ENCODE data around the gene DENND1A. TPM values are rescaled to one million over a fixed set of nuclear protein-coding genes. Genes with fewer than 3 reads are reported as not detected.

DENND1A gene
- total RNA-seq, 1 donor from 2014 or later = 13.9 TPM

DNA sequence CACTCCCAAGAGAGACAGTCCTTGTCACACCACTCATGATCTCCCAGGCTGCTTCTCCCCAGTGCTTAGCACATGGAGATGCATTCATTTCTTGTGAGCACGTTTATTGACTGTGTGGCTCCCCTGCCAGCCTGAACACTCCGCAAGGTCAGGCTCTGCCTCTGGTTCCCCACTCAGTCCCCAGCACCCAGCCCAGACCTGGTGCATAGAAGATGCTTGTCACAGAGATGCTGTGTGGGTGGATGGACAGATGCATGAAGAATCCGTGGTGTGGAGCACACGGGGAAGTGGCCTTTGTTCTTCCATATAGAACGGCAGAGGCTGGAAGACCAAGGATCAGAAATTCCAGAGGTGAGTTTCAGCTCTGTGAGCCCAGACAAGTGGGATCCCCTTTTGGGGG, 587.7 kb downstream of the DENND1A start:
- Mint-ChIP-seq H3K27me3 (ENCODE audit: unreplicated experiment) (peaks cover 3% of the 10 kb centered on the region), H3K36me3 (ENCODE audit: unreplicated experiment) (no peaks in the 10 kb centered on the region), H3K9me3 (ENCODE audit: unreplicated experiment) (no peaks in the 10 kb centered on the region), H3K4me3 (ENCODE audit: unreplicated experiment) (no peak overlapping the region), H3K4me1 (ENCODE audit: low read depth, unreplicated experiment) (peaks cover 4% of the 10 kb centered on the region), H3K27ac (ENCODE audit: unreplicated experiment) (no peak overlapping the region)
- TF ChIP-seq, protein P1, sequence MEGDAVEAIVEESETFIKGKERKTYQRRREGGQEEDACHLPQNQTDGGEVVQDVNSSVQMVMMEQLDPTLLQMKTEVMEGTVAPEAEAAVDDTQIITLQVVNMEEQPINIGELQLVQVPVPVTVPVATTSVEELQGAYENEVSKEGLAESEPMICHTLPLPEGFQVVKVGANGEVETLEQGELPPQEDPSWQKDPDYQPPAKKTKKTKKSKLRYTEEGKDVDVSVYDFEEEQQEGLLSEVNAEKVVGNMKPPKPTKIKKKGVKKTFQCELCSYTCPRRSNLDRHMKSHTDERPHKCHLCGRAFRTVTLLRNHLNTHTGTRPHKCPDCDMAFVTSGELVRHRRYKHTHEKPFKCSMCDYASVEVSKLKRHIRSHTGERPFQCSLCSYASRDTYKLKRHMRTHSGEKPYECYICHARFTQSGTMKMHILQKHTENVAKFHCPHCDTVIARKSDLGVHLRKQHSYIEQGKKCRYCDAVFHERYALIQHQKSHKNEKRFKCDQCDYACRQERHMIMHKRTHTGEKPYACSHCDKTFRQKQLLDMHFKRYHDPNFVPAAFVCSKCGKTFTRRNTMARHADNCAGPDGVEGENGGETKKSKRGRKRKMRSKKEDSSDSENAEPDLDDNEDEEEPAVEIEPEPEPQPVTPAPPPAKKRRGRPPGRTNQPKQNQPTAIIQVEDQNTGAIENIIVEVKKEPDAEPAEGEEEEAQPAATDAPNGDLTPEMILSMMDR (IDR thresholded peaks at IDR 0.05; ENCODE audit: partially characterized antibody, unreplicated experiment) = no peak
- no peak for DNase-seq

DNA sequence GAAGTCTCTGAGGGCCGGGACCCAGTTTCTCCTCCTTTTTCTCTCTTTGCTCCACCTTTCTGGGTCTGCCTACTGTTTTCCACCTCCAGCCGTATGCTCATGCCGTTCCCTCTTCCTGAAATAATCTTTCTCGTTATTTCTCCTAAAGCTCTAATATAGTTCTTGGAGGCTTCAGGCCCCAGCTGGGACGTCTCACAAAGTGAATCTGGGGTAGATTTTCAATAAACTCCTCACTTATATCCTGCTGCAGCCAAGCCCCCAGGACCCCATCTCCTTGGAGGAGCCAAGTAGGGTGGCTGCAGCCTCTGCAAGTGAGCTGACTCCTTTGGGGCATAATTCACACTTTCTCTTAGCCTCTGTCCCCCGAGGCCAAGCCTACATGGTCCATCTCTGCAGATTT, 588.1 kb downstream of the DENND1A start:
- DNase-seq = no peak
- H3K27me3 Mint-ChIP-seq (ENCODE audit: unreplicated experiment) = peaks cover 3% of the 10 kb centered on the region
- no peaks in the 10 kb centered on the region for H3K9me3 Mint-ChIP-seq (ENCODE audit: unreplicated experiment)
- H3K36me3 Mint-ChIP-seq (ENCODE audit: unreplicated experiment) = no peaks in the 10 kb centered on the region
- TF ChIP-seq, protein P1 (IDR thresholded peaks at IDR 0.05; ENCODE audit: partially characterized antibody, unreplicated experiment) = no peak
- H3K4me3 Mint-ChIP-seq (ENCODE audit: unreplicated experiment) = no peak overlapping the region
- peaks cover 4% of the 10 kb centered on the region for H3K4me1 Mint-ChIP-seq (ENCODE audit: low read depth, unreplicated experiment)
- no peak overlapping the region for H3K27ac Mint-ChIP-seq (ENCODE audit: unreplicated experiment)

DNA sequence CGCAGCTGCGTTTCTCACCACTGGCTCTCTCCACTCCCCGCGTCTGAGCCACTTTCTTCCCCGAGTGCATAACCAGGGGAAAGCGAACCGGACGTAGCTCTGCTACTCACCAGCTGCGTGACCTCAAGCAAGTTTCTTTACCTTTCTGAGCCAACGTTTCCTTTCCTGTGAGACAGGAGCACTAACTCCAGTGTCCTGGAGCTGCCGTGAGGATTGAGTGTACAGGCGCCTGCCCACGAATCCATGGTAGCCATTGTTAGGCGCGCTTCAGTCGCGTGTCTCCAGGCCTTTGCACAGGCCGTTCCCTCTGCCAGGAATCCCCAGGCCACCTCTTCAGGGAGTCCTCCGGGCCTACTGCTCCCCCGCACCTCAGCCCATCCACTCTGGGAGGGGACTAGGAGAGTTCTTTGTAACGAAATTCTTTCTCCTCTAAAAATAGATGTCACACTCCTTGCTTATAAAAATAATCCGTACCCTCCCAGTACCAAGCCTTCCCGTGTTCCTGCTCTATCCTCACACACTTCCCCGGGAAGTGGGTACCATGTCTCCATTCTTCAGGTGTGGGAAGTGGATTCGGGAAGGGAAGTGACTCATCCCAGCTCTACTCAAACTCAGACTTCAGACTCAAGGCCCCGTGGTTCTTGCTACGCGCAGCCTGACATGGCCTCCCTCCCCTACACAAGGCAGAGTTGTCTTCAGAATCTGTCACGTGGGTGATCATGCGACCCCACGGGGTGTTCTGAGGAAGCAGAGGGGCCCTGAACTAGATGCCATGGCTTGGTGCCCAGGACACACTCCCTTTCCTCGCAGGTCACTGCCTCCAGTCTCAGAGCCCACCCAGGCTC, 590.0 kb downstream of the DENND1A start:
- H3K36me3 Mint-ChIP-seq (ENCODE audit: unreplicated experiment) = no peaks in the 10 kb centered on the region
- H3K27ac Mint-ChIP-seq (ENCODE audit: unreplicated experiment) = no peak overlapping the region

DNA sequence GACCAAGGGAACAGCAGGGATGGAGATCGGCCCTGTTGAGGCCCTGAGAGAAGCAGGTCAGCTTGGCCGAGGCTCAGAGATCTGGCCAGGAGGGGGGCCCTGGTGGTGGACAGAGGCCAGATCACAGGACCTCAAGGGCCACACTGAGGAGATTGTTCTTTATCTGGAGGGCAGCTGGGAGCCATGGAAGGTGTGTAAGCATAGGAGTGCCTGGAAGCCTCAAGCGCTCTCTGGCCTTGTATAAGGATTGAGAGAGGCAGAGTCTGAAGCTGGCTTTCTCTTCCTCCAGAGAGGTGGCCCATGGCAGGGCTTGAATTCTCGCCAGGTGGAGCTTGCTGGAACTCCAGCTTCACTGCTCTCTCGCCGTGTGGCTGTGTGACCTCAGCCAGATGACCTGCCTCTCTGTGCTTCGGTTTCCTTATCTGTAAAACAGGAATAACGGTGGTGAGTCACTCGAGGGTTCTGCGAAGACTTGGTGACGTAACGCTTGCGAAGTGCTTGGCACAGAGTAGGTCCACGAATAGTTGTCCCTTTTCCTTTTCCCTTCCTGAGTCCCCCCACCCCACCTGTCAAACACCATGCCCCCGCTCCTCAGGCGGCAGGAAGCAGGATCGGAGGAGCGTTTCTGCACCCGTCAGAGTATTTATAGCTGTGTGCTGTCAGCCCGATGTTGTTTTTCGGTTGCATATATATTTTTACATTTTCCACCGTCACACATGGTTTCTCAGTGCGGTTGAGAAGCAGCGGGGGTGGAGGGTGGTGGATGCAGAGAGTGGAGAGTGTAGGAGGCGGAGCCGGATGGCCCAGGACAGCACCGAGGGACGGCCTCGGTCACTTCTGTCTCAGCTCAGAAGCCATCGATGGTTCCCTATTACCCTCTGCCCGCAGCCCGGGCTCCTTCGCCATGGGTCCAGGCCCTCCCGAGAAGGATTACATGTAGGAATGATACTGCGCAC, 590.9 kb downstream of the DENND1A start:
- H3K27ac Mint-ChIP-seq (ENCODE audit: unreplicated experiment) = no peak overlapping the region
- H3K36me3 Mint-ChIP-seq (ENCODE audit: unreplicated experiment) = no peaks in the 10 kb centered on the region
- TF ChIP-seq, protein P1 (IDR thresholded peaks at IDR 0.05; ENCODE audit: partially characterized antibody, unreplicated experiment) = no peak
- H3K4me3 Mint-ChIP-seq (ENCODE audit: unreplicated experiment) = no peak overlapping the region
- no peaks in the 10 kb centered on the region for H3K27me3 Mint-ChIP-seq (ENCODE audit: unreplicated experiment)
- H3K4me1 Mint-ChIP-seq (ENCODE audit: low read depth, unreplicated experiment) = peaks cover 1% of the 10 kb centered on the region
- peaks cover 1% of the 10 kb centered on the region for H3K9me3 Mint-ChIP-seq (ENCODE audit: unreplicated experiment)
- DNase-seq = no peak

More for the DNA sequence above, 590.0 kb downstream of the DENND1A start:
- Mint-ChIP-seq H3K27me3 (ENCODE audit: unreplicated experiment) (no peaks in the 10 kb centered on the region), H3K4me3 (ENCODE audit: unreplicated experiment) (no peak overlapping the region), H3K4me1 (ENCODE audit: low read depth, unreplicated experiment) (peaks cover 1% of the 10 kb centered on the region), H3K9me3 (ENCODE audit: unreplicated experiment) (no peaks in the 10 kb centered on the region)
- no peak for DNase-seq
- TF ChIP-seq, protein P1 (IDR thresholded peaks at IDR 0.05; ENCODE audit: partially characterized antibody, unreplicated experiment) = no peak

All from glutamatergic neuron (in vitro differentiated cells).